HFFc6 (cell line): ENCODE results near the gene CDK17. TPM values are rescaled to one million over a fixed set of nuclear protein-coding genes. Genes with fewer than 3 reads are reported as not detected.

Experiments
- DNase-seq: peaks from one replicate; pipeline ENCODE4 v3.0.0-alpha.2; 2018
- H3K27ac Mint-ChIP-seq: 2 replicates; pipeline ENCODE4 v1.8.0; 2020; ENCODE audit warnings: mild to moderate bottlenecking, mixed read lengths
- H3K27me3 Mint-ChIP-seq: 2 replicates; pipeline ENCODE4 v1.8.0; 2021; ENCODE audit warnings: mild to moderate bottlenecking, moderate library complexity, mixed read lengths; ENCODE audit not compliant: insufficient read depth
- H3K36me3 Mint-ChIP-seq: 2 replicates; pipeline ENCODE4 v1.8.0; 2021; ENCODE audit warnings: low read depth, mixed read lengths
- H3K4me1 Mint-ChIP-seq: 2 replicates; pipeline ENCODE4 v1.8.0; 2020; ENCODE audit warnings: low read depth, mixed read lengths
- H3K4me3 Mint-ChIP-seq: 2 replicates; pipeline ENCODE4 v1.8.0; 2020; ENCODE audit warnings: mild to moderate bottlenecking, moderate library complexity, mixed read lengths
- H3K9me3 Mint-ChIP-seq: 2 replicates; pipeline ENCODE4 v1.8.0; 2020; ENCODE audit warnings: mild to moderate bottlenecking, mixed read lengths
- total RNA-seq, 6 experiments: library from RNA; stranded (reverse); fragmentation: NEBNext Ultra II Directional; extraction: Animal tissue kit (Norgen Biotek cat#: 25700); gene quantifications; 2 replicates in 1 of 6; 3 replicates in 5 of 6; pipeline ENCODE4 v1.2.3, GENCODE V29; 2021
- TF ChIP-seq, protein P1 (sequence below): fragments of 200-600 bp; sonication (generic); IDR thresholded peaks from 2 replicates; pipeline ENCODE4 v1.5.0; 2021; ENCODE audit warnings: antibody characterized with exemption, mild to moderate bottlenecking

The CDK17 gene
- total RNA-seq, 6 experiments from 2014 or later, result 24.6 to 28.8 (median 26.5) TPM

DNA sequence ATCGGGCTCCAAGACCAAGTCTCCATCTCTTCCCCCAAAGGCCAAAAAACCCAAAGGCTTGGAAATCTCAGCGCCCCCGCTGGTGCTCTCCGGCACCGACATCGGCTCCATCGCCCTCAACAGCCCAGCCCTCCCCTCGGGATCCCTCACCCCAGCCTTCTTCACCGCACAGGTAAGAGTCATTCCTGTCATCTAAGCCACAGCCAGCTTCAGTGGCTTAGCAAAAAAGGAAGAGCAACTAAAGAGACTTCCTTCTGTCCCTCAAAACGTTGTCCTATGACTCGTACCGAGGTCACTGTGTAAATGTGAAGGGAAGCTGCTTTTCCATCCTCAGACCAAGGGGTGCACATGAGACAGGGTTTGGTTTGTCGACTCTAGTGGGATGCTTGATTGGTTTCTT is 152.7 kb downstream of the CDK17 start:
- TF ChIP-seq, protein P1, sequence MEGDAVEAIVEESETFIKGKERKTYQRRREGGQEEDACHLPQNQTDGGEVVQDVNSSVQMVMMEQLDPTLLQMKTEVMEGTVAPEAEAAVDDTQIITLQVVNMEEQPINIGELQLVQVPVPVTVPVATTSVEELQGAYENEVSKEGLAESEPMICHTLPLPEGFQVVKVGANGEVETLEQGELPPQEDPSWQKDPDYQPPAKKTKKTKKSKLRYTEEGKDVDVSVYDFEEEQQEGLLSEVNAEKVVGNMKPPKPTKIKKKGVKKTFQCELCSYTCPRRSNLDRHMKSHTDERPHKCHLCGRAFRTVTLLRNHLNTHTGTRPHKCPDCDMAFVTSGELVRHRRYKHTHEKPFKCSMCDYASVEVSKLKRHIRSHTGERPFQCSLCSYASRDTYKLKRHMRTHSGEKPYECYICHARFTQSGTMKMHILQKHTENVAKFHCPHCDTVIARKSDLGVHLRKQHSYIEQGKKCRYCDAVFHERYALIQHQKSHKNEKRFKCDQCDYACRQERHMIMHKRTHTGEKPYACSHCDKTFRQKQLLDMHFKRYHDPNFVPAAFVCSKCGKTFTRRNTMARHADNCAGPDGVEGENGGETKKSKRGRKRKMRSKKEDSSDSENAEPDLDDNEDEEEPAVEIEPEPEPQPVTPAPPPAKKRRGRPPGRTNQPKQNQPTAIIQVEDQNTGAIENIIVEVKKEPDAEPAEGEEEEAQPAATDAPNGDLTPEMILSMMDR, result no peak; the same call in 1 of the 2 replicates
- Mint-ChIP-seq H3K27ac (peak overlapping the region; percentile 67), H3K27me3 (peaks cover 3% of the 10 kb centered on the region), H3K4me1 (peaks cover 39% of the 10 kb centered on the region), H3K9me3 (no peaks in the 10 kb centered on the region), H3K36me3 (peaks cover 59% of the 10 kb centered on the region), H3K4me3 (peak overlapping the region; percentile 32; the same call in 1 of the 2 replicates)
- peak; percentile 43 for DNase-seq

DNA sequence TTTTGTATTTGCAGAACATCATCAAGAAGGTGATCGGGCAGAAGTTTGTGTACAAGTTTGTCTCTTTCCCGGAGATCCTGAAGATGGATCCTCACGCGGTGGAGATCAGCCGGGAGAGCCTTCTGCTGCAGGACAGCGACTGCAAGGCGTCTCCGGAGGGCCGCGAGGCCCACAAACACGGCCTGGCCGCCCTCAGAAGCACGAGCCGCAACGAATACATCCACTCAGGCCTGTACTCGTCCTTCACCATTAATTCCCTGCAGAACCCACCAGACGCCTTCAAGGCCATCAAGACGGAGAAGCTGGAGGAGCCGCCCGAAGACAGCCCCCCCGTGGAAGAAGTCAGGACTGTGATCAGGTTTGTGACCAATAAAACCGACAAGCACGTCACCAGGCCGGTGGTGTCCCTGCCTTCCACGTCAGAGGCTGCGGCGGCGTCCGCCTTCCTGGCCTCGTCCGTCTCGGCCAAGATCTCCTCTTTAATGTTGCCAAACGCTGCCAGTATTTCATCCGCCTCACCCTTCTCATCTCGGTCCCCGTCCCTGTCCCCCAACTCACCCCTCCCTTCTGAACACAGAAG is 153.2 kb downstream of the CDK17 start:
- Mint-ChIP-seq H3K4me3 (no peak overlapping the region), H3K27me3 (peaks cover 3% of the 10 kb centered on the region), H3K27ac (peak overlapping the region; percentile 67), H3K9me3 (no peaks in the 10 kb centered on the region), H3K36me3 (peaks cover 53% of the 10 kb centered on the region), H3K4me1 (peaks cover 40% of the 10 kb centered on the region)
- TF ChIP-seq, protein P1, result no peak
- no peak for DNase-seq

DNA sequence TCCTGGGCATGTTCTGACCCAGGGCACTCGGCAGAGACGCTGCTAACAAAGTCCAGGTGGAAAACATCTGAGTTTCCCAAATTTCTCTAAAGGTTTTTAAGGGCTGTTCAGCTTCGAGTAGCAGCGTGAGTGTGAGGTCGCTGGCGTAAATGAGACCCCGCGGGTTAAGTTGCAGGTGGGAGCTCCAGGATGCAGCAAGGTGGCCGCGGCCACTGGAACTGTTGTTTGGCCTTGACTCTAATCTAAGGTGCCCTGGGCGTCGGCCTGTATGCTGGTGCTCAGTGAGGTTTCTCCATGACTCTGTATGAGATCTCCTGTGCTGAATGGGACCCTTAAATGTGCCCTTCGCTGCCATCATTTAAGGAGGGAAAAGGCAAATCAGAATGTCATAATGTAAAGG is 155.4 kb downstream of the CDK17 start:
- DNase-seq, result no peak
- peaks cover 55% of the 10 kb centered on the region for H3K4me1 Mint-ChIP-seq
- no peaks in the 10 kb centered on the region for H3K9me3 Mint-ChIP-seq
- H3K27me3 Mint-ChIP-seq, result peaks cover 3% of the 10 kb centered on the region
- TF ChIP-seq, protein P1, result no peak
- no peak overlapping the region for H3K4me3 Mint-ChIP-seq
- peak overlapping the region; percentile 17; the same call in 1 of the 2 replicates for H3K27ac Mint-ChIP-seq
- peaks cover 34% of the 10 kb centered on the region for H3K36me3 Mint-ChIP-seq

DNA sequence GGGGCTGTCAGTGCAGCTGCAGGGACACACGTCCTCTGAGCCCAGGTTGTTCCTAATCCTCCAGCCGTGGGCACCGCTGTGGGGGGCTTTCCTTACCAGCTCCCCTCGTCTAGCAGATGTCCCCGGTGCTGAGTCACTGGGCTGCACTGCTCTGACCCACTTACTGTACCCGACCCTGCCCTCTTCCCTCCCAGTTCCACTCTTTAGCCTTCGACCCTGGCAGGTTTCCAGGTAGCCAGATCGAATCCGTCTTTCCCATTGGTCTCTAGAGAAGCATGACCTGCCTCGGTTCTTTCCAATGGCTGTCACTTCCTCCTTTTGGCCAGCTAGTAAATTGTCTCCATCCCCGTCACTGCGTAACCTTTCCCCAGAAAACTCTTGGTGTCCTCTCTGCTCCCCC is 157.6 kb downstream of the CDK17 start:
- TF ChIP-seq, protein P1, result no peak
- Mint-ChIP-seq H3K27ac (peak overlapping the region; percentile 43), H3K4me3 (no peak overlapping the region), H3K36me3 (peaks cover 24% of the 10 kb centered on the region), H3K9me3 (no peaks in the 10 kb centered on the region), H3K27me3 (peaks cover 3% of the 10 kb centered on the region), H3K4me1 (peaks cover 61% of the 10 kb centered on the region)
- DNase-seq, result no peak

DNA sequence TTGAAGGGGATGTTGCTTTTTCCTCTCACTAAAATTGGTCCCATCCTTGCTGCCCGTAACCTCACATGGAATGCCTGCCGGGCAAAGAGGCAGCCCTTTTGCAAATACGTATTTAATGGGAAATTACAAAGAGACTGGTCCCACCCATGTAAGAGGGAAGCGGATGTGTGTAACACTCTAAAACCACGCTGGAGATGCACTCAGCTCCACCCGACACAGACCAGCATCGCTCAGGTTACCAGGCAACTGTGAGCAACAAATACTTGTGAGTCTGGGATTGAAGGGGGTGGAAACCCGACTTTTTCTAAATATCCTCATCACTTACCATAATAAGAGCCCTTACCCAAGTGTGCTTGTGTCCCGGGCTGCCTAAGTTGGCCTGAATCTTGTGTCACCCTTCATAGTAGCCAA is 158.4 kb downstream of the CDK17 start:
- H3K27me3 Mint-ChIP-seq, result peaks cover 3% of the 10 kb centered on the region
- TF ChIP-seq, protein P1, result no peak

More for the DNA sequence above, 158.4 kb downstream of the CDK17 start:
- no peaks in the 10 kb centered on the region for H3K9me3 Mint-ChIP-seq
- peaks cover 61% of the 10 kb centered on the region for H3K4me1 Mint-ChIP-seq
- peaks cover 17% of the 10 kb centered on the region; the same call in 1 of the 2 replicates for H3K36me3 Mint-ChIP-seq
- no peak overlapping the region for H3K4me3 Mint-ChIP-seq
- no peak for DNase-seq
- peak overlapping the region; percentile 43; the same call in 1 of the 2 replicates for H3K27ac Mint-ChIP-seq
